ENCODE measurements around the gene IMMP2L.
"Not testable (repeated sequence)": the region's sequence is repeated elsewhere in the genome, so short reads cannot be mapped to it uniquely, and the experiment has no call there.

The IMMP2L gene

GRCh38 chr7:111259991-111260390, 302.3 kb downstream of the IMMP2L start:
- DNase-seq = no peak

GRCh38 chr7:111256391-111256790, 305.9 kb downstream of the IMMP2L start:
- no peak for DNase-seq

GRCh38 chr7:111255576-111255975, 306.7 kb downstream of the IMMP2L start:
- no peak for DNase-seq

- DNase-seq = not testable (repeated sequence)
Measured at GRCh38 chr7:111251365-111251764, 310.9 kb downstream of the IMMP2L start.

GRCh38 chr7:111249807-111250206, 312.5 kb downstream of the IMMP2L start:
- DNase-seq = not testable (repeated sequence)

- DNase-seq = no peak
Measured at GRCh38 chr7:111242141-111242755, 320.0 kb downstream of the IMMP2L start.

GRCh38 chr7:111240371-111240770, 321.9 kb downstream of the IMMP2L start:
- no peak for DNase-seq

- no peak for DNase-seq
Measured at GRCh38 chr7:111239437-111239836, 322.9 kb downstream of the IMMP2L start.

- DNase-seq = no peak
Measured at GRCh38 chr7:111238886-111239285, 323.4 kb downstream of the IMMP2L start.

- DNase-seq = no peak
Measured at GRCh38 chr7:111235709-111236108, 326.6 kb downstream of the IMMP2L start.

- no peak for DNase-seq
Measured at GRCh38 chr7:111232249-111233084, 329.8 kb downstream of the IMMP2L start.

- DNase-seq = no peak
Measured at GRCh38 chr7:111229916-111230315, 332.4 kb downstream of the IMMP2L start.

GRCh38 chr7:111229181-111229740, 333.0 kb downstream of the IMMP2L start:
- no peak for DNase-seq

- no peak for DNase-seq
Measured at GRCh38 chr7:111228437-111228836, 333.9 kb downstream of the IMMP2L start.

- DNase-seq = no peak
Measured at GRCh38 chr7:111226800-111227199, 335.5 kb downstream of the IMMP2L start.

- DNase-seq = no peak
Measured at GRCh38 chr7:111224354-111225231, 337.7 kb downstream of the IMMP2L start.

GRCh38 chr7:111223802-111224253, 338.5 kb downstream of the IMMP2L start:
- DNase-seq = no peak

GRCh38 chr7:111215550-111215949, 346.7 kb downstream of the IMMP2L start:
- no peak for DNase-seq

GRCh38 chr7:111212857-111213523, 349.3 kb downstream of the IMMP2L start:
- DNase-seq = no peak

- no peak for DNase-seq
Measured at GRCh38 chr7:111210996-111211395, 351.3 kb downstream of the IMMP2L start.

- no peak for DNase-seq
Measured at GRCh38 chr7:111210043-111210442, 352.2 kb downstream of the IMMP2L start.

- DNase-seq = no peak
Measured at GRCh38 chr7:111205251-111205650, 357.0 kb downstream of the IMMP2L start.
